Right lobe of liver (tissue), 6 donors: Measurements from ENCODE around the gene TAB2. TPM values are rescaled to one million over a fixed set of nuclear protein-coding genes. Genes with fewer than 3 reads are reported as not detected.

Experiments used
- ATAC-seq, 4 donors: fragments of 200-7000 bp; cut with Tn5 transposase; one replicate each; pipeline ENCODE4 v1.9.1; 2020; ENCODE audit warnings: mild to moderate bottlenecking in 4 of 4, moderate library complexity in 4 of 4
- DNase-seq, 3 donors: peaks; one replicate each; pipeline ENCODE4 v3.0.0-alpha.2; 2020
- H3K27ac ChIP-seq, 3 donors: fragments of 200-600 bp; one replicate each; pipeline ENCODE4 v1.8.0; 2022
- H3K27me3 ChIP-seq, 2 donors: fragments of 200-600 bp; one replicate each; pipeline ENCODE4 v1.8.0; 2022
- H3K36me3 ChIP-seq, 4 donors: fragments of 200-600 bp; sonication (generic) in 1 of 4; one replicate each; pipeline versions ENCODE4 v1.5.1 to v1.8.0; 2017 to 2022; ENCODE audit warnings: control low read depth in 1 of 4
- H3K4me1 ChIP-seq, 4 donors: fragments of 200-600 bp; sonication (generic) in 1 of 4; one replicate each; pipeline versions ENCODE4 v1.5.1 to v1.8.0; 2017 to 2022; ENCODE audit warnings: control low read depth in 1 of 4
- H3K4me3 ChIP-seq, 3 donors: fragments of 200-600 bp; one replicate each; pipeline ENCODE4 v1.8.0; 2022
- H3K9me3 ChIP-seq, 4 donors: fragments of 200-600 bp; sonication (generic) in 1 of 4; one replicate each; pipeline versions ENCODE4 v1.5.1 to v1.8.0; 2017 to 2022; ENCODE audit warnings: control low read depth in 1 of 4
- CTCF ChIP-seq, 4 donors: fragments of 200-600 bp in 3 of 4; fragments of 450-650 bp in 1 of 4; IDR thresholded peaks; one replicate each; pipeline versions ENCODE4 v1.5.1 to v1.8.0; 2016 to 2022; ENCODE audit warnings: antibody characterized with exemption in 4 of 4, mild to moderate bottlenecking in 2 of 4
- POLR2A ChIP-seq: fragments of 450-650 bp; IDR thresholded peaks from one replicate; pipeline ENCODE4 v1.6.1; 2017; ENCODE audit warnings: antibody characterized with exemption, mild to moderate bottlenecking
- WGBS: methylation state at CpG from one replicate; pipeline ENCODE4 v1.1.6; 2018; ENCODE audit warnings: low coverage, low lambda C conversion rate; ENCODE audit not compliant: insufficient coverage; ENCODE audit errors: missing lambda C conversion rate; 5-methylcytosine and 5-hydroxymethylcytosine counted together
- intact Hi-C, 2 donors: fragments of 100-400 bp; cut with DNase I; formaldehyde crosslinking; loops; one replicate each; pipeline versions ENCODE4 v1.11.2 to v1.14.1; 2022
- total RNA-seq, 6 experiments: library from RNA; depleted of rRNA in 2 of 6; stranded (reverse); fragments of >200 nt in 2 of 6; fragmentation: NEBNext Ultra II Directional in 3 of 6; extraction: Animal tissue kit (Norgen Biotek cat#: 25700) in 3 of 6; gene quantifications; one replicate each; pipeline versions ENCODE4 v1.1.0 to v1.2.4, GENCODE V29; 2016 to 2023
- donor health status: DM: no; HTN: yes; CAD: no.
- donor health status: DM: no; HTN: no; CAD: no.
- donor health status: DM: no; HTN: no; CAD: no.
- donor health status: DM: no; HTN: yes; CAD: no.
- donor health status: DM: no; HTN: yes; CAD: no.

Gene TAB2
- total RNA-seq, 6 experiments from 2014 or later = 25.5 to 33.1 (median 30.2) TPM

- WGBS = 73% methylated on average over 1 of the region's 1 CpG
- Histone ChIP-seq H3K27me3 (no peaks in the 10 kb centered on the region), H3K36me3 (no peaks in the 10 kb centered on the region), H3K9me3 (no peaks in the 10 kb centered on the region), H3K4me3 (no peak overlapping the region), H3K4me1 (no peaks in the 10 kb centered on the region), H3K27ac (no peak overlapping the region)
- ATAC-seq (no peak), DNase-seq (no peak)
- TF ChIP-seq CTCF (IDR thresholded peaks at IDR 0.05) (no peak), POLR2A (no peak)
- intact Hi-C loops = no loop called here
These were observed 38.5 kb upstream of the TAB2 start for GRCh38 chr6:149278997-149279396.

- Histone ChIP-seq H3K4me3 (no peak overlapping the region), H3K27ac (no peak overlapping the region), H3K4me1 (no peaks in the 10 kb centered on the region), H3K36me3 (no peaks in the 10 kb centered on the region), H3K27me3 (no peaks in the 10 kb centered on the region), H3K9me3 (no peaks in the 10 kb centered on the region)
- ATAC-seq (no peak), DNase-seq (no peak)
- intact Hi-C loops = no loop called here
- TF ChIP-seq CTCF (IDR thresholded peaks at IDR 0.05) (no peak), POLR2A (no peak)
- WGBS = 46% methylated on average over 2 of the region's 3 CpGs
These were observed 32.6 kb upstream of the TAB2 start for GRCh38 chr6:149284904-149285303.

GRCh38 chr6:149285626-149286025, 31.9 kb upstream of the TAB2 start:
- DNase-seq = no peak
- Histone ChIP-seq H3K4me3 (no peak overlapping the region), H3K4me1 (no peaks in the 10 kb centered on the region), H3K9me3 (no peaks in the 10 kb centered on the region), H3K27ac (no peak overlapping the region), H3K36me3 (no peaks in the 10 kb centered on the region), H3K27me3 (no peaks in the 10 kb centered on the region)
- no peak for ATAC-seq
- TF ChIP-seq CTCF (IDR thresholded peaks at IDR 0.05) (no peak), POLR2A (no peak)
- WGBS = 66% methylated on average over 6 of the region's 6 CpGs
- intact Hi-C loops = no loop called here

GRCh38 chr6:149286905-149287304, 30.6 kb upstream of the TAB2 start:
- Histone ChIP-seq H3K4me1 (no peaks in the 10 kb centered on the region), H3K9me3 (no peaks in the 10 kb centered on the region), H3K4me3 (no peak overlapping the region), H3K27ac (no peak overlapping the region), H3K27me3 (no peaks in the 10 kb centered on the region), H3K36me3 (no peaks in the 10 kb centered on the region)
- no peak for DNase-seq
- WGBS = 84% methylated on average over 5 of the region's 6 CpGs
- intact Hi-C loops = no loop called here
- ATAC-seq = no peak
- TF ChIP-seq POLR2A (no peak), CTCF (IDR thresholded peaks at IDR 0.05) (no peak)

- Histone ChIP-seq H3K4me3 (no peak overlapping the region), H3K27me3 (no peaks in the 10 kb centered on the region), H3K9me3 (no peaks in the 10 kb centered on the region), H3K27ac (no peak overlapping the region), H3K4me1 (no peaks in the 10 kb centered on the region), H3K36me3 (no peaks in the 10 kb centered on the region)
- TF ChIP-seq CTCF (IDR thresholded peaks at IDR 0.05) = no peak
- no peak for TF ChIP-seq POLR2A
- intact Hi-C loops = no loop called here
- DNase-seq (no peak), ATAC-seq (no peak)
- WGBS = 81% methylated on average over 4 of the region's 4 CpGs
These were observed 28.2 kb upstream of the TAB2 start for GRCh38 chr6:149289192-149289781.
